Small intestine (tissue), 16 donors: Measurements from ENCODE around the gene LPAR4. TPM values are rescaled to one million over a fixed set of nuclear protein-coding genes. Genes with fewer than 3 reads are reported as not detected.

ENCODE experiments used
- DNase-seq, 2 donors: peaks; one replicate each; pipeline versions ENCODE4 v3.0.0 to v3.0.0-alpha.2; 2013
- FAIRE-seq: peaks from 2 replicates; lab custom pipeline; 2012; peaks lifted over from hg19 to GRCh38; lab: Jason Lieb, UNC
- H3K27ac ChIP-seq, 3 donors: one replicate each; pipeline ENCODE4 v1.5.1; 2013; ENCODE audit warnings: low read length in 2 of 3, mild to moderate bottlenecking in 2 of 3, control low read depth in 1 of 3, inconsistent platforms in 1 of 3, low read depth in 1 of 3, moderate library complexity in 1 of 3
- H3K27me3 ChIP-seq, 3 donors: one replicate each; pipeline ENCODE4 v1.6.1; 2013; ENCODE audit warnings: low read length in 3 of 3, inconsistent platforms in 1 of 3; ENCODE audit not compliant: control insufficient read depth in 3 of 3, insufficient read depth in 3 of 3
- H3K36me3 ChIP-seq, 3 donors: one replicate each; pipeline ENCODE4 v1.6.1; 2013; ENCODE audit warnings: low read length in 3 of 3, inconsistent platforms in 1 of 3, low read depth in 1 of 3, mild to moderate bottlenecking in 1 of 3, moderate library complexity in 1 of 3; ENCODE audit not compliant: control insufficient read depth in 3 of 3, insufficient read depth in 2 of 3
- H3K4me1 ChIP-seq, 3 donors: one replicate each; pipeline ENCODE4 v1.6.1; 2013; ENCODE audit warnings: low read length in 2 of 3, inconsistent platforms in 1 of 3, low read depth in 1 of 3, mild to moderate bottlenecking in 1 of 3, moderate library complexity in 1 of 3; ENCODE audit not compliant: control insufficient read depth in 3 of 3, insufficient read depth in 2 of 3
- H3K4me3 ChIP-seq, 3 donors: one replicate each; pipeline ENCODE4 v1.5.1; 2013; ENCODE audit warnings: low read length in 3 of 3, control low read depth in 1 of 3, inconsistent platforms in 1 of 3, low read depth in 1 of 3, mild to moderate bottlenecking in 1 of 3, moderate library complexity in 1 of 3
- H3K9me3 ChIP-seq, 2 donors: one replicate each; pipeline ENCODE4 v1.6.1; 2013; ENCODE audit warnings: low read depth in 1 of 2, low read length in 1 of 2; ENCODE audit not compliant: control insufficient read depth in 2 of 2, insufficient read depth in 1 of 2
- WGBS, 3 donors: extraction: QIAGEN DNeasy Blood & Tissue Kit; methylation state at CpG; one replicate each; pipeline ENCODE4 v1.1.7; 2013; 5-methylcytosine and 5-hydroxymethylcytosine counted together
- long read RNA-seq, 10 donors: transcript quantifications; one replicate each; lab custom pipeline, GENCODE V29; 2026
- polyA plus RNA-seq, 4 donors: library from polyadenylated mRNA; stranded (reverse) in 3 of 4; unstranded in 1 of 4; fragments of 200-250 nt in 3 of 4; fragments of 120-200 nt in 1 of 4; gene quantifications; one replicate each; pipeline versions ENCODE4 v1.2.1 to v1.2.3, GENCODE V29; 2013
- donor health status: healthy with polysubstance abuse.
- donor health status: control.
- donor health status: control.
- donor health status: Bipolar disorder and iron deficiency.
- donor health status: healthy.

The LPAR4 gene, protein sequence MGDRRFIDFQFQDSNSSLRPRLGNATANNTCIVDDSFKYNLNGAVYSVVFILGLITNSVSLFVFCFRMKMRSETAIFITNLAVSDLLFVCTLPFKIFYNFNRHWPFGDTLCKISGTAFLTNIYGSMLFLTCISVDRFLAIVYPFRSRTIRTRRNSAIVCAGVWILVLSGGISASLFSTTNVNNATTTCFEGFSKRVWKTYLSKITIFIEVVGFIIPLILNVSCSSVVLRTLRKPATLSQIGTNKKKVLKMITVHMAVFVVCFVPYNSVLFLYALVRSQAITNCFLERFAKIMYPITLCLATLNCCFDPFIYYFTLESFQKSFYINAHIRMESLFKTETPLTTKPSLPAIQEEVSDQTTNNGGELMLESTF
- 1 to 10 TPM in 1 of 4 donors, not detected in 3; 1.8 TPM for polyA plus RNA-seq
- long read RNA-seq, donor 1, partial matches to known transcripts: 0 of 1 reads
- long read RNA-seq, donor 1, other reads (novel, unspliced or antisense): 0 of 1 reads
- long read RNA-seq, donor 2: 0 reads
- long read RNA-seq, donor 3: 0 reads
- long read RNA-seq, donor 4: 0 reads
- long read RNA-seq, donor 5: 0 reads
- long read RNA-seq, donor 6: 0 reads
- long read RNA-seq, donor 7, partial matches to known transcripts: 0 of 2 reads
- long read RNA-seq, donor 7, other reads (novel, unspliced or antisense): 0 of 2 reads
- long read RNA-seq, donor 8: 0 reads
- long read RNA-seq, donor 9: 0 reads
- long read RNA-seq, donor 10, partial matches to known transcripts: 0 of 3 reads
- long read RNA-seq, donor 10, other reads (novel, unspliced or antisense): 0 of 3 reads

- Histone ChIP-seq H3K4me1 (no peaks in the 10 kb centered on the region), H3K36me3 (no peaks in the 10 kb centered on the region), H3K27ac (peak within 1 kb of the TSS in 1 of 3 donors; percentile 17), H3K4me3 (peak within 1 kb of the TSS in 1 of 3 donors; percentile 27), H3K27me3 (no peaks in the 10 kb centered on the region), H3K9me3 (no peaks in the 10 kb centered on the region)
- DNase-seq (peak in 1 of 2 donors; percentile 1), FAIRE-seq (no peak)
- 28 to 43% (median 28%) methylated on average over 9 of the region's 9 CpGs for WGBS, 3 donors
These were observed at the start of gene LPAR4 for GRCh38 chrX:78747489-78747888. LPAR4 (plus strand) TSS chrX:78747720; CDS start chrX:78754870, 7,150 bp downstream.

DNA sequence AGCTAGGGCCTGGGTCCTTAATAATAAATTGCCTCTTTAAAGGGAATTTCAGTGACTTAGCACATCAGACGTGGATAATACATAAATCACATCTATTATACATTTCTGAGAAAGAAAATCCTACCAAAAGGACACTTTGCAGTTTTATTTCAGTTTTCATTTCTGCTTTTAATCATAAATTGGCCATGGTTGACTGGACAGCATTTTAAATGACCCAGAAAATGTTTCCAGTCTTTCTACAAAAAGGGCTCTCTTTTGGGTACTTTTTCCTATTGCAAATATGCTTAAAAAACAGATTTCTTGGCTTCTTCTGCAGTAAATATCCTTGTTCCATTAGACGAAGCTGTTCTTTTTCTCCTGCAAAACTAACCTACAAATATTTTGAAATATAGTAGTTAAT is 41.4 kb upstream of the LPAR4 start:
- Histone ChIP-seq H3K27me3 (no peaks in the 10 kb centered on the region), H3K36me3 (no peaks in the 10 kb centered on the region), H3K27ac (no peak overlapping the region), H3K9me3 (no peaks in the 10 kb centered on the region), H3K4me1 (no peaks in the 10 kb centered on the region), H3K4me3 (no peak overlapping the region)
- 25 to 58% (median 33%) methylated on average over 2 of the region's 2 CpGs for WGBS, 3 donors
- DNase-seq (no peak), FAIRE-seq (no peak)

GRCh38 chrX:78708262-78708661 is 39.3 kb upstream of the LPAR4 start:
- H3K9me3 ChIP-seq: no peaks in the 10 kb centered on the region
- FAIRE-seq (no peak), DNase-seq (no peak)

DNA sequence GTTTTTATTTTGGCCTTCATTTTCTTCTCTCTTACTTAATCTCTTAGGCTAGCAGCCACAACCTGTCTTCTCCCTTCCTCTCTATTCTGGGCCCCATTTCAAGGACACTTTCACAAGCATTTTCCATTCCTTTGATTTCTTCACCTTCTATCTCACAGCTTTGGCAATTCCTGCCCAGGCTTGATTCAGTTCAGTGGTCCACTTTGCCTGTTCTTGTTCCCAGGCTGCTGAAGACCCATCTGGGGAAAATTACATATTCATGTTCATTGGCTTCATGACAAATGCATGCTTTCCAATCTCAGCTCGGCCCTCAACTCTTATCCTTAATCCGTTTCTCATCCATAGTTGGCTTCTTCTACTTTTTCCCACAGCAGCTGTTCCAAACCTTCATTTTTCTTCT is 38.7 kb upstream of the LPAR4 start:
- no peak overlapping the region for H3K4me3 ChIP-seq
- DNase-seq (no peak), FAIRE-seq (no peak)
- H3K27ac ChIP-seq: no peak overlapping the region
- H3K27me3 ChIP-seq: no peaks in the 10 kb centered on the region
- no peaks in the 10 kb centered on the region for H3K9me3 ChIP-seq
- WGBS, 3 donors: 44 to 73% (median 67%) methylated on average over 2 of the region's 2 CpGs
- H3K4me1 ChIP-seq: no peaks in the 10 kb centered on the region
- no peaks in the 10 kb centered on the region for H3K36me3 ChIP-seq

More at GRCh38 chrX:78708262-78708661, 39.3 kb upstream of the LPAR4 start:
- WGBS, 3 donors: 40 to 51% (median 40%) methylated on average over 2 of the region's 2 CpGs
- Histone ChIP-seq H3K4me1 (no peaks in the 10 kb centered on the region), H3K36me3 (no peaks in the 10 kb centered on the region), H3K4me3 (no peak overlapping the region), H3K27me3 (no peaks in the 10 kb centered on the region), H3K27ac (no peak overlapping the region)

- DNase-seq: no peak
- no peak overlapping the region for H3K27ac ChIP-seq
- H3K9me3 ChIP-seq: no peaks in the 10 kb centered on the region
- no peaks in the 10 kb centered on the region for H3K36me3 ChIP-seq
- H3K4me1 ChIP-seq: no peaks in the 10 kb centered on the region
- H3K4me3 ChIP-seq: no peak overlapping the region
- WGBS, 3 donors: 21 to 67% (median 37%) methylated on average over 1 of the region's 1 CpG
- no peaks in the 10 kb centered on the region for H3K27me3 ChIP-seq
- no peak for FAIRE-seq
These were observed 37.3 kb upstream of the LPAR4 start for GRCh38 chrX:78710171-78710570.

DNA sequence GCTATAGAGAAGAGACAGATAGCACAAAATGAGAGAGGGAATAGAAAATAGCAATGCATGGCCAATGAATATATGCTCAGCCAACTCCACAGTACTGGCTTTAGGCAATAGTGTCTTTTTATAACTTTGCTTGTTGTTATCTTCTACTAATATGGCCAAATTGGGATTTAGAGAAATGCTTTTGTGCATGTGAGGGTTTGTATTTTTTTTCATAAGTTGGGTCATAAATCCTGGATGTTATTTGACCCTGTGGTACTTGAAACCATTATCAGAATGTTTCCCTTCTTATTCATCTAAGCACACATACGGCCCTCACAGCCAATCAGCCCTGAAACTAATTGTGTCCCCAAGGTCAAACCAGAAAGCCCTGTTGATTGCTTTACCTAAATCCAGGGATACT is 35.2 kb upstream of the LPAR4 start:
- 35 to 57% (median 43%) methylated on average over 1 of the region's 1 CpG for WGBS, 3 donors
- no peaks in the 10 kb centered on the region for H3K36me3 ChIP-seq
- no peaks in the 10 kb centered on the region for H3K9me3 ChIP-seq
- DNase-seq (no peak), FAIRE-seq (no peak)
- no peak overlapping the region for H3K4me3 ChIP-seq
- H3K4me1 ChIP-seq: no peaks in the 10 kb centered on the region
- H3K27me3 ChIP-seq: no peaks in the 10 kb centered on the region
- no peak overlapping the region for H3K27ac ChIP-seq

DNA sequence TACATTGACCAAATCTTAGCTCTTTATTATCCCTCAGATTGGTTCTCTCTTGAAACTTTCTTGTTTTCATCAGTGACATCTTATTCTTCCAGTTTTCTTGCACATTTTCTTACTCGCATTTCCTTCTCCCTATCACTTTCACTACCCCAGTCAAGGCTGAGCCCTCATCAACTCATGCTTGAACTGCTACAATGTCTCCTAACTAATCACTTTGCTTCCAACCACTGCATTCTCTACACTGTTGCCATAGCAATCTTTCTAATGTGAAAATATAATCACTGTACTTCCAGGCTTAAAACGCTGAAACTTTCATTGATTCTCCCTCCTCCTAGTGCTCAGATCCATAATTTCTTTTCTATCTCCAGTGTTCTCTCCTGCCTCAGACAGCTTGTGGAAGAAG is 22.2 kb upstream of the LPAR4 start:
- no peaks in the 10 kb centered on the region for H3K36me3 ChIP-seq
- FAIRE-seq: no peak
- DNase-seq: no peak
- no peaks in the 10 kb centered on the region for H3K27me3 ChIP-seq
- H3K4me1 ChIP-seq: no peaks in the 10 kb centered on the region
- 47 to 76% (median 57%) methylated on average over 2 of the region's 2 CpGs for WGBS, 3 donors
- no peak overlapping the region for H3K27ac ChIP-seq
- H3K4me3 ChIP-seq: no peak overlapping the region
- no peaks in the 10 kb centered on the region for H3K9me3 ChIP-seq

DNA sequence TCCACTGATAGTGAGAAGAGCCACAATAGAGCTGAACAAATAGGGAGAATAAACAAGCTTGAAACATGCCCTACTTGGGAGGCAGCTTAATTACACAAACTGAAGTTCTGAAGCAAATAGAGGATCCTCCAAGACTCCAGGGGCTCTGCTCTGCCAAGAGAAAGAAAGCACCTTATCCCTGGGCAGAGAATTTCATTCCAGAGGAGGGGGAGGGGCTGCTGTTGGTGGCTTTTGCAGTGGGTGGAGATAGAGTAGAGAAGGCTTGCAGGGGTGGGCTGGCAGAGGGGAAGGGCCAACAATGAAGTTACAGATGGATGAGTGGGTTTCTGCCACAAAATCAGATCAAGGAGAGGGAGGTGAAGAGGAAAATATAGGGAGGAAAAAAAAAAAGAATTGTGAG is 1.0 kb upstream of the LPAR4 start:
- no peaks in the 10 kb centered on the region for H3K36me3 ChIP-seq
- H3K9me3 ChIP-seq: no peaks in the 10 kb centered on the region
- no peaks in the 10 kb centered on the region for H3K27me3 ChIP-seq
- no peaks in the 10 kb centered on the region for H3K4me1 ChIP-seq
- no peak overlapping the region for H3K27ac ChIP-seq
- no peak for FAIRE-seq
- DNase-seq: no peak
- H3K4me3 ChIP-seq: no peak overlapping the region
